Stomach (tissue), 9 donors: ENCODE measurements around the gene CBX4. TPM values are rescaled to one million over a fixed set of nuclear protein-coding genes. Genes with fewer than 3 reads are reported as not detected.
A peak's percentile ranks its signal among the peaks of the same experiment; 100 is the strongest.

Experiments
- DNase-seq, 2 donors: peaks; one replicate each; pipeline versions ENCODE4 v3.0.0 to v3.0.0-alpha.2; 2013 to 2019
- H3K27ac ChIP-seq, 5 donors: fragments of 200-600 bp in 4 of 5; sonication (generic) in 4 of 5; one replicate each; pipeline ENCODE4 v1.5.1; 2013 to 2019; ENCODE audit warnings: mild to moderate bottlenecking in 1 of 5, moderate library complexity in 1 of 5
- H3K27me3 ChIP-seq, 3 donors: fragments of 200-600 bp; sonication (generic); one replicate each; pipeline ENCODE4 v1.5.1; 2017 to 2019; ENCODE audit warnings: mixed run types in 1 of 3
- H3K36me3 ChIP-seq, 4 donors: fragments of 200-600 bp; sonication (generic); 1 replicate in 3 of 4; 2 replicates in 1 of 4; pipeline ENCODE4 v1.5.1; 2016 to 2019
- H3K4me1 ChIP-seq, 4 donors: fragments of 200-600 bp; sonication (generic); one replicate each; pipeline ENCODE4 v1.5.1; 2016 to 2019
- H3K4me3 ChIP-seq, 4 donors: fragments of 200-600 bp; sonication (generic) in 3 of 4; one replicate each; pipeline ENCODE4 v1.5.1; 2016 to 2019; ENCODE audit warnings: mild to moderate bottlenecking in 1 of 4
- H3K9me3 ChIP-seq, 4 donors: fragments of 200-600 bp; sonication (generic); one replicate each; pipeline ENCODE4 v1.5.1; 2016 to 2019
- CTCF ChIP-seq, 7 experiments: fragments of 450-650 bp in 4 of 7; fragments of 200-600 bp in 3 of 7; sonication (generic) in 3 of 7; IDR thresholded peaks; one replicate each; pipeline ENCODE4 v1.5.1; 2016 to 2019; ENCODE audit warnings: antibody characterized with exemption in 7 of 7, control low read depth in 2 of 7, mild to moderate bottlenecking in 1 of 7
- EP300 ChIP-seq: sonication (generic); formaldehyde crosslinking; IDR thresholded peaks from one replicate; pipeline ENCODE4 v1.6.1; 2017; ENCODE audit warnings: antibody characterized with exemption
- POLR2A ChIP-seq, 4 donors: fragments of 450-650 bp; IDR thresholded peaks; one replicate each; pipeline ENCODE4 v1.6.1; 2016; ENCODE audit warnings: antibody characterized with exemption in 4 of 4, control low read depth in 2 of 4, mild to moderate bottlenecking in 1 of 4, moderate library complexity in 1 of 4
- POLR2AphosphoS5 ChIP-seq, 3 donors: sonication (generic); formaldehyde crosslinking; IDR thresholded peaks; one replicate each; pipeline ENCODE4 v1.6.1; 2016; ENCODE audit warnings: antibody characterized with exemption in 3 of 3
- WGBS, 5 donors: extraction: QIAGEN DNeasy Blood & Tissue Kit in 3 of 5; methylation state at CpG; one replicate each; pipeline versions ENCODE4 v1.1.5 to v1.1.7; 2013 to 2018; 5-methylcytosine and 5-hydroxymethylcytosine counted together
- intact Hi-C: fragments of 100-400 bp; cut with DNase I; formaldehyde crosslinking; loops from one replicate; pipeline ENCODE4 v1.15.1; 2023; ENCODE audit warnings: low total_unique reads
- polyA plus RNA-seq, 3 donors: library from polyadenylated mRNA; stranded (reverse); fragments of 200-250 nt; gene quantifications; one replicate each; pipeline ENCODE4 v1.2.3, GENCODE V29; 2013
- total RNA-seq, 5 donors: library from RNA; depleted of rRNA; stranded (reverse); fragments of >200 nt; gene quantifications; one replicate each; pipeline versions ENCODE4 v1.1.0 to v1.2.3, GENCODE V29; 2014 to 2016
- donor health status: healthy with polysubstance abuse.
- donor health status: Bipolar disorder and iron deficiency.
- donor health status: healthy.

The CBX4 gene
- total and polyA plus RNA-seq, 8 donors = 1.8 to 10.6 (median 8.3) TPM

DNA sequence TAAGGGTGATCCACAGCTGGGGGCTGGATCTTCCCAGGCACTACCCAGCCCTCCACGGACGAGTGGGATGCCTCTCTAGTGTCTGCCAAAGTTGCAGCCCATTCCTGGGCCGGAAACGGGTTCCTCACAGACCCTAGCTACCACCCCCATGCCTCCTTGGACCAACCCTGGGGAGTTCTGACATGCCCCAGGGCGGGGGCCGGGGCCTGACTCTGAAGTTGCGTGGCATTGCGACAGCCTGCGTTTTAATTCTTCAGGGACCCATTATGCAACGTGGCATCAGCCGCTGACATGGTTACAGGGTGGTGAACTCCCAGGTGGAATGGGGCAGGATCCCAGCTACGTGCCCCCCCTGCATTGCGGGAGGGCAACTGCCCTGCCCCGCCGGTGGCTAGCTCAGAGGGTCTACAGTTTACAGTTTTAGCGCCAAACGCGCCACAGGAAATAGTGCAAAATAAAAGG is 2.7 kb downstream of the CBX4 start:
- Histone ChIP-seq H3K27me3 (peaks cover 12 to 21% (median 19%) of the 10 kb centered on the region in 3 donors), H3K36me3 (peaks cover 18 to 23% (median 22%) of the 10 kb centered on the region in 4 donors), H3K27ac (peak overlapping the region; percentile 96 to 99 (median 98)), H3K9me3 (no peaks in the 10 kb centered on the region), H3K4me3 (peak overlapping the region; percentile 61 to 85 (median 76)), H3K4me1 (peaks cover 68 to 87% (median 84%) of the 10 kb centered on the region in 4 donors)
- intact Hi-C loops = loop anchor here (5.0 kb wide), 1 partner anchor 39 kb away; the partner anchor contains the start of gene CBX8
- 22 to 58% (median 31%) methylated on average over 13 to 18 of the region's 18 CpGs for WGBS, 5 donors
- peak in 1 of 2 donors; percentile 50 for DNase-seq
- TF ChIP-seq POLR2AphosphoS5 (IDR thresholded peaks at IDR 0.05) (no peak), POLR2A (IDR thresholded peaks at IDR 0.05) (no peak), EP300 (no peak), CTCF (IDR thresholded peaks at IDR 0.05) (no peak)

DNA sequence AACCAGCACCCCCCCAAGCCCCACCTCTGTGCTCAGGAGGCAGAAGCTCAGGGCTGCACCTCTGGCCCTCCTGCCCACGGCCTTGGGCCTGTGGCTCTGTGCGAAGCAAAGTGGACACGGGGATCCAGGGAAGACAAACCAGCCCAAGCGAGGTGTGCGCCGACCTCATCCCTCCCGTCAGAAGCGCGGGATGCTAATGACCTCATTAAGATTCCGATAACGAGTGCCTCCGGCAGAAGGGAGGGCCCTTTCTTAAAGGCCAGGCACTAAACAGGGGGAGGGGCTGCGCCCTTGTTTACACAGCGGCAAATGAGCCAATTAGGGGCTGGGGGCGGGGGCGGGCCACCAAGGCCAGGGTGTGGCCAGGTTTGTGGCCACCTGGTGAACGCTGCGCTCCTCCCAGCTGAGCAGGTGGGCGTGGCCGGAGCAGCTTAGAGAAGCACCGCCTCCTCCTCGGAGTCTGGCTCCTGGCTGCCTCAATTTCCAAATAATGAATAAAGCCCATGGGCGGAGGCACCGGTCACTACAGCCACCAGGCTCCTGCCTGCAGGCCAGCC is 3.2 kb downstream of the CBX4 start:
- Histone ChIP-seq H3K9me3 (no peaks in the 10 kb centered on the region), H3K27me3 (peaks cover 7 to 15% (median 14%) of the 10 kb centered on the region in 3 donors), H3K36me3 (peaks cover 18 to 23% (median 22%) of the 10 kb centered on the region in 4 donors), H3K27ac (peak overlapping the region; percentile 96 to 99 (median 98)), H3K4me3 (peak overlapping the region in 3 of 4 donors; percentile 61 to 85 (median 77)), H3K4me1 (peaks cover 69 to 87% (median 84%) of the 10 kb centered on the region in 4 donors)
- intact Hi-C loops = loop anchor here (5.0 kb wide), 1 partner anchor 39 kb away; the partner anchor contains the start of gene CBX8
- TF ChIP-seq CTCF (IDR thresholded peaks at IDR 0.05) (no peak), POLR2AphosphoS5 (IDR thresholded peaks at IDR 0.05) (peak in 1 of 3 donors; percentile 37)
- WGBS, 5 donors = 38 to 69% (median 43%) methylated on average over 19 to 24 of the region's 24 CpGs
- DNase-seq = peak; percentile 90 to 93

- peak in 1 of 2 donors; percentile 46 for DNase-seq
- Histone ChIP-seq H3K4me3 (peak overlapping the region in 1 of 4 donors; percentile 77), H3K27me3 (peaks cover 2 to 10% (median 8%) of the 10 kb centered on the region in 3 donors), H3K9me3 (no peaks in the 10 kb centered on the region), H3K36me3 (peaks cover 18 to 23% (median 22%) of the 10 kb centered on the region in 4 donors), H3K4me1 (peaks cover 69 to 87% (median 84%) of the 10 kb centered on the region in 4 donors), H3K27ac (peak overlapping the region in 3 of 5 donors; percentile 22 to 99 (median 96))
- TF ChIP-seq EP300 = no peak
- intact Hi-C loops = loop anchor here (5.0 kb wide), 1 partner anchor 38 kb away; the partner anchor contains the start of gene CBX8
- 74 to 87% (median 80%) methylated on average over 8 to 13 of the region's 13 CpGs for WGBS, 5 donors
These were observed 3.8 kb downstream of the CBX4 start for GRCh38 chr17:79835470-79835899.

- peak in 1 of 2 donors; percentile 60 for DNase-seq
- H3K9me3 ChIP-seq = no peaks in the 10 kb centered on the region
- WGBS, 5 donors = 85 to 90% (median 89%) methylated on average over 51 to 61 of the region's 61 CpGs
- TF ChIP-seq CTCF (IDR thresholded peaks at IDR 0.05) (peak in 5 of 7 experiments; percentile 30 to 67 (median 54)), POLR2A (IDR thresholded peaks at IDR 0.05) (no peak)
- no peak overlapping the region for H3K4me3 ChIP-seq
- intact Hi-C loops = loop anchor here (5.0 kb wide), 1 partner anchor 38 kb away; the partner anchor contains the start of gene CBX8
- H3K27me3 ChIP-seq = peaks cover 0 to 3% (median 2%) of the 10 kb centered on the region in 3 donors
- peaks cover 18 to 23% (median 22%) of the 10 kb centered on the region in 4 donors for H3K36me3 ChIP-seq
- H3K4me1 ChIP-seq = peaks cover 64 to 87% (median 84%) of the 10 kb centered on the region in 4 donors
- no peak overlapping the region for H3K27ac ChIP-seq
These were observed 4.4 kb downstream of the CBX4 start for GRCh38 chr17:79834565-79835469.
